ENCODE measurements around the gene NXPH1.

The NXPH1 gene

DNA sequence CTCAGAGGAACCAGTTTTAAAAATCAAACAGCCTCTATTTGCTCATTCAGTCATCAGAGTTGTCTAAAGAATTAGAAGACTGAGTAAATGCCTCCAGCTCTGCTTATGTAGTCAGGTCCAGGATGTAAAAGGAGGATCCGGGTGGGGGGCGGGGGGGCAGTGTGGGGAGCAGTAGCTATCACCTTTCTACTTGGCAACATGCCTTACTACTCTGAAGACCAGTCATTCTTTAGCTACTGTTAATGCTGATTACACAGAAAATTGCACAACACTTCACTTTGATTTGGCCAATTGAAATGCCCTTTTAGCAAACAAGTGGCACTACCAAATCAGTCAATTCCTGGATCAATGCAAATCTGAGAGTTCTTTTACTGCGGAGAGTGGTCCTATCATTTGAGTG is 164.2 kb downstream of the NXPH1 start:
- DNase-seq (ENCODE audit: low spot score) = no peak

DNA sequence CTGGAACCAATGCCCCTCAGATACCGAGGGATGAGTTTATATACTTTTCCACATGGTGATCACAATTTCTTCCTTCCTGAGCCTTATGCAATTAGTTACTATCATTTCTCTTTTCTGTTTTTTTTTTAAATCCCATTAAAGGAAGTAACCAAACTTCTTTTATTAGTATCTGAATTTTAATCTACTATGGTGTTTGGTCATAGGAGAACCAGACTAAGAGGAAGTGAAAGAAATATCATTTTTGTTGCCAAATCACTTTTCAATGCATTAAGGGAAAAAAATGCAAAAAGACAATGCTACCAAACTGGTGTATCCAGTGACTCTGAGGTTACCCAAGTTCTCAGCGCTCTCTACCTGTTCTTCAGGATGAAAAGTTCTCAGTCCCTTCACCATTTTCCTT is 167.7 kb downstream of the NXPH1 start:
- no peak for DNase-seq (ENCODE audit: low spot score)

DNA sequence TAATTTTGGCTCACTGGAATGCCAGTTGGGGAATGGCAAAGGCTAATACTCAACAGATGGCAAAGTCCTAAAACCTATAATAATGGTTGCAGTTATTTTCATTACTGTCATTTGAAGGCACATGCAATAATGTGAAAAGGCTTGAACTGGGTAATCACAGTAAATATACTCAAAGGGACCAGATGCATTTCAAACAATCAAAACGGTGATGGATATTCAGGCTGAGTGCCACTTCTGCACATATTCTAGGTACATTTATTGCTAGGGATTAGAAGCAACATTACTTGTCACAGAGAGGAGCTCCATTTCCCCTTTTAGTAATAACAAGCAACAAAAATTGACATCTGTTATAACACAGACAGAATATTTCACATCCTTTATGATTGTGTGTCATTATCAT is 171.8 kb downstream of the NXPH1 start:
- no peak for DNase-seq (ENCODE audit: low spot score)

DNA sequence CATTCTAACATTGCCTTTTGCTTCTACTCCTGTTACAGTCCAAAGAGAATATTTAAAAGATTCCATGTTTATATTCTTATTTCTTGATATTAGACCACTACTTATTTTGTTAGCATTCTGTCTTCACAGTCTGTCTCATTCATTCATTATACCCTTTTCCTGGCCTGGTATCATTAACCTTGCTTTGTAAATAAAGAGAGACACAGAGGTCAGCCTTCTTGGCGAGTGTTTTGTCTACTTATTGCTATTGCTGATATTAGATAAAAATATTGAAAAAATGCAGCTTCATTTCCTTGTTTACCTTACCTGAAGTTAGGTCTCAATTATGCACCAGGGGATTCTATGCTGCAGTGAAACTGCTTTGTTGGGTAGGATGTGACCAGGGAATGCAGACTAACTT is 179.2 kb downstream of the NXPH1 start:
- DNase-seq (ENCODE audit: low spot score) = no peak

DNA sequence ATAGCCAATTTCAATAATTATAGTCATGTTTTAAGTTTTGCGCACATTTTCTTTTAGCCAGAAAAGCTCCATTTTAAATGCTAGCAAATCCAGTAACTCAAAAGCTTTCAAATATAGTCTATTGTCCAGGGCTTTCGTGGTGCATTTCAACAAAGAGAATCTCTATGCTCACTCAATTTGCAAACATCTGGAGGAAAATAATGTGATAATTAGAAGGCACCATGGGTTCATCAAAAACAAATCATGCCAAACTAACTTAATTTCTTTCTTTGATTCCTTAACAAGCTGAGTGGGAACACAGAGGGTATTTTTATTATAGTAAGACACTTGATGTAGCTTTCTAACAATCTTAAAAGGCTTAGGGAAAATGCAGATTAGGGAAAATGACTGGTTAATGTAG is 179.8 kb downstream of the NXPH1 start:
- no peak for DNase-seq (ENCODE audit: low spot score)

DNA sequence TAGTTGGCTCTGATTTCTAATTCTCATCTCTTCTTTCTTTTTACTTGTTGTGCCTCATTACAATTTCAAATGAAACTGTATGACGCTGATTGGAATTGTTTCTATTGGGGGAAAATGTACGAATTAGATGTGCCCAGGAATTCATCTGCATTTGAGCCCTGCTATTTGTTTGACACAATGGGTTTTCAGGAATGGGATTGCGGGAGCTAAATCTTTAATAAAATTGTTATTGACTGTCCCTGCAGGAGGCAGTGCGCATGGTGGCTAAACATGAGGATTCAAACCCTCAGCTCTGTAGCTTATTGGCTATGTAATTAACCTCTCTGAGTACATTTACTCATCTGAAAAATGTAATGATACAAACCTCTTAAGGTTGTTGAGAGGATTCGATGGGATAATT is 181.6 kb downstream of the NXPH1 start:
- DNase-seq (ENCODE audit: low spot score) = no peak

DNA sequence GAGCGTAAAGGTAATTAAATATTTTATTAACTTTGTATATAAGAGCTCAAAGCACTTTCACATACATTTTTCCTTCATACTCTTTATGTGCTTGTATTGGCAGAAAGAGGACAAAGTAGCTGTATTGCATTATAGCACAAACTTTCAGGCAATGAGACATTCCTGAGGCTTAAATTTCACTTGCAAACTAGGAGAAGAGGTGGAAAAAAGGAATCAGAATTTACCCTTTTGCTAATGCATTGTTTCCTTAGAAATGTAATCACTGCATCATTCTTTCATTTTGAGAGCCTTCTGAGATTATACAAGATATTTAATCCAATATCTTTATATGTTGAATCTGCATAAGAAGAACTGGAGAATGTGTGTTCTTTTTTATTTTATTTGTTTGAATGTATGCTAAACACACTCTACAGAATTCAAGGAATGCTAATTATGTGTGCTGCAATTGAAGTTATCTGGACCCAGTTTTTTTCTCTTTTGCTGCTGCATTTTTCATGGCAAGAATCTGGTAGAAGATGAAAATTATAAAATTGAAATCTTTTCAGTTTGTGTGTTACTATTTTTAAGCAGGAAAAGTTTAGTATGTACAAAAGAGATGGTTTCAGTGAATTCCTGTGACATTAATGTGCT is 185.1 kb downstream of the NXPH1 start:
- DNase-seq (ENCODE audit: low spot score) = no peak

DNA sequence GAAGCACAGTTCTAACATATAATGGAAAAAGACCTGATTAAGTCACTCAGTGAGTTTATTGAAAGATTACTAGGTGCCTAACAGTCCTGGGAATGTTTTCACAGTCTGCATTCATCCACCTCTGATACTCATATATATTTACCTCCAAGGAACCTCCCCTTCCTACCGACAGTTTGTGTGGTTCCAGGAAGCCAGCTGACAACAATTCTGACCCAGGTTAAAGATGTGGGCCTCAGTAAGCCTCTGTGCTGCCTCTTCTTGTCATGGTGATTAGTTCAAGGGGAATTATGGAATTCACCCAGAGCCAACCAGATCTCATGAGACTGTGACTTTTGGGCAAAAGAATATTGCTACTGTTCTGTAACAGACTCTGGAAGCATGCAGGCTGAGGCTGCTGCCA is 186.8 kb downstream of the NXPH1 start:
- DNase-seq (ENCODE audit: low spot score) = no peak

DNA sequence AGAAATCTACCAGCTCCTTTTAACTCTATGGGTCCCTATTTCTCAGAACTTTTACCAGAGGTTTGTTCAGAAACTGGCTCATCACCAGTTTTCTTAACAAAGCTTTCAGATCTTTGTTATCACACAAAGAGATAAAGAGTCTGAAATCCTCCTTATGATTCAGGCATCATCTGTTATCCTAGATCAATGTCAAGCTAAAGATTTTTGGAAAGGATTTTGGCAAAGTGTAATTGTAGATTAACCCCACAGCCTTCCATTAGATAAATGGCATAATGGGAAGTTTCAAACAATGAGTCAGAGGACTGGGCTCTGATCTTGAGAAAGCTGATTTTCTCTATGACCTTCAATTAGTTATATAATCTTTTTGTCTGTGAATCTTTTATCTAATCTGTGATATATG is 192.2 kb downstream of the NXPH1 start:
- no peak for DNase-seq (ENCODE audit: low spot score)

DNA sequence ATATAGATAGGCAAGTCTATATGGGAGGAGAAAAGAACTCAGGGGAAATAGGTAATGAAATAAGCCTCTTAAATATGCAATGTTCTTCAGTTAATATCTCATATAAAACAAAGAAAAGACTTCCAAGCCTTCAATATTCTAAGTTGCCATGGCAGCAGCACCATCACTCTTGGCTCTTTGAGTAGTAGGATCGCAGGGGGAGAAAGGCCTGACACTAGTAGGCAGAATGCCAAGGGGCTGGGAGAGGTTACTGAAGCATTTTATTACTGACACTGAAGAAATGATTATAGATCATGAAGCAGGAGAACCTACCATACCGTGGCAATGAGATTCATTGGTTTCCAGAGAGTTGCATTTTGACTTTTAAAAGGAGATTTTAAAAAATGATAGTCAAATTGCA is 193.9 kb downstream of the NXPH1 start:
- no peak for DNase-seq (ENCODE audit: low spot score)

DNA sequence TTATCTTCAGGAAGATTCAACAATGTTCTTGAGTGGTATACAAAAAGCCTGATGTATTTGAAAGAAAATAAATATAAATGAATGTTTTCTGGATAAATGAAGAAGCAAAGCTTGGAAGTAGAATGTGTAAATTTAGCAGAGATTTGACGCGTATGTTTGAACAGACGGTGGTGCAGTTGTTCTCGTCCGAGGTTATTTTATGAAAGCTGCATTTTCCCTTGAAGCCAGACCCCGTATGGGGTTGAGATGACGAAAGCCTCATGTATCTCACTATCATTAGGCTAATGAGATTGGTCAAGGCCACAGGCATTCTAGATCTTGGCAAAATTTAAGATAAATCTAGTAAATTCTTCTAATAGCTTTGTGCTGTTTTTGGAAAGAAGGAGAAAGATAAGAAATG is 195.2 kb downstream of the NXPH1 start:
- DNase-seq (ENCODE audit: low spot score) = no peak

DNA sequence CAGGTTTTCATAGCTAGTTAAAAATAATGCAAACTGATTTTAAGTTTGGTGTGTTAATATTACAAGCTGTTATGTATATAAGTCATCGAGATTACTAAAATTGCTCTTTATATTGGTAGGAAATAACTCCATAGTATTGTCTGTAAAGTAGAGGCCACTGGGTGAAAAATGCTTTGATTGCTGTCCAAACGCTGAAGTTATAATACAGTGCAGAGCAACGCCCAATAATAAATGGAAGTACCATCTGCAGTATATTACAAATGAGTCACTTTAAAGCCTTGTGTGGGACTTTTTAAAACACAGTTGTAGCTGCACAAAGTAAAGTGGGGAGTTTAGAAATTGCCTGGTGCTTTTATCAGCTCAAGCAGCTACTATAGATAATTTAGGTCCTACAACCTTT is 196.1 kb downstream of the NXPH1 start:
- DNase-seq (ENCODE audit: low spot score) = no peak

DNA sequence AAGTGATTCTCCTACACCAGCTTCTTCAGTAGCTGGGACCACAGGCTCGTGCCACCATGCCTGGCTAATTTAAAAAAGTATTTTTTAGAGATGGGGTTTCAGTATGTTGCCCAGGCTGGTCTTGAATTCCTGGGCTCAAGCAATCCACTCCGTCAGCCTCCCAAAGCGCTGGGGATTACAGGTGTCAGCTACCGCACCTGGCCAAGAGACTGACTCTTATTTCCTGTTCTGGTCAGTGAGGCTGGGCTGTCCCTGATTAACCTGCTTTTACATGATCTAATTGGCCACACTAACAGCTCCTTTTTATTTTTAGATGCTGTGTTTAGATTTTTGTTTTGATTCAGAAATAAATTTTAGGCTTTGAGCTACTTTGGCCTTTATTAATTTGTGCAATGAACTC is 203.9 kb downstream of the NXPH1 start:
- no peak for DNase-seq (ENCODE audit: low spot score)

DNA sequence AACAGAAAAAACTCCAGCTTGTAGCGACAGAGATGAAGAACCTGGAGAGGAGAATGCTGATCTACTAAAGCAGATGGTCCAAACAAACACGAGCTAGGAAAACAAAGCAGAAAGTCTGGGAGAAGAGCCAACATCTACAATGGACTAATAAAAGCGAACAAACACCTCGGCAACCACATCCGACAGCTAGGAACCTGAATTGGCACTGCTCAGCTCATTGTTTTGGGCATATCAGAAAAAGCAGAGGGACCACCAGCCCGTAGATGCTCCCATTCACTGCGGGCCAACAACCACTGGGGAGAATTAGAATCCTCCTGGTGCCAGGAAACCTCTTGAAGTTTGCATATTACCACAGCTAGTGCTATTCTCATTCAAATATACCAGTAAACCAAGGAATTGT is 204.7 kb downstream of the NXPH1 start:
- DNase-seq (ENCODE audit: low spot score) = no peak

DNA sequence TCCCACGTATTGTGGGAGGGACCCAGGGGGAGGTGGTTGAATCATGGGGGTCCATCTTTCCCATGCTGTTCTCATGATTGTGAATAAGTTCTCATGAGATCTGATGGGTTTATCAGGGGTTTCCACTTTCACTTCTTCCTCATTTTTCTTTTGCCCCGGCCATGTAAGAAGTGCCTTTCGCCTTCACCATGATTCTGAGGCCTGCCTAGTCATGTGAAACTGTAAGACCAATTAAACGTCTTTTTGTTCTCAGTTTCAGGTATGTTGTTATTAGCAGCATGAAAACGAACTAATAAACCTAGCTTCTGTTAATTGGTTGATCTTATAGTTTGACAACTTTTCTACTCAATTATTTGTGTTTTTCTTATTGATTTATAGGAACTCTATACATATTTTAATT is 206.3 kb downstream of the NXPH1 start:
- no peak for DNase-seq (ENCODE audit: low spot score)

DNA sequence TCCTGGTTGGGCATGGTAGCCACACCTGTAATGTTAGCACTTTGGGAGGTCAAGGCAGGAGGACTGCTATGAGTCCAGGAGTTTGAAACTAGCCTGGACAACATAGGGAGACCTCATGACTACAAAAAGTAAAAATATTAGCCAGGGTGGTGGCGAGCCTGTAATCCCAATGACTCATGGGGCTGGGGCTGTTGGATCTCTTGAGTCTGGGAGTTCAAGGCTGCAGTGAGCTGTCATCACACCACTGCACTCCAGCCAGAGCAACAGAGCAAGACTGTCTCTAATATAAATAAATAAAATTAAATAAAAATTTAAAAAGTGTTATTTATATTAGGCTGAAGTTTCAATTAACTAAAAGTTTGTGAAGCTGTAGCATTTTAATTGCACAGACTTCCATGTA is 207.3 kb downstream of the NXPH1 start:
- no peak for DNase-seq (ENCODE audit: low spot score)

DNA sequence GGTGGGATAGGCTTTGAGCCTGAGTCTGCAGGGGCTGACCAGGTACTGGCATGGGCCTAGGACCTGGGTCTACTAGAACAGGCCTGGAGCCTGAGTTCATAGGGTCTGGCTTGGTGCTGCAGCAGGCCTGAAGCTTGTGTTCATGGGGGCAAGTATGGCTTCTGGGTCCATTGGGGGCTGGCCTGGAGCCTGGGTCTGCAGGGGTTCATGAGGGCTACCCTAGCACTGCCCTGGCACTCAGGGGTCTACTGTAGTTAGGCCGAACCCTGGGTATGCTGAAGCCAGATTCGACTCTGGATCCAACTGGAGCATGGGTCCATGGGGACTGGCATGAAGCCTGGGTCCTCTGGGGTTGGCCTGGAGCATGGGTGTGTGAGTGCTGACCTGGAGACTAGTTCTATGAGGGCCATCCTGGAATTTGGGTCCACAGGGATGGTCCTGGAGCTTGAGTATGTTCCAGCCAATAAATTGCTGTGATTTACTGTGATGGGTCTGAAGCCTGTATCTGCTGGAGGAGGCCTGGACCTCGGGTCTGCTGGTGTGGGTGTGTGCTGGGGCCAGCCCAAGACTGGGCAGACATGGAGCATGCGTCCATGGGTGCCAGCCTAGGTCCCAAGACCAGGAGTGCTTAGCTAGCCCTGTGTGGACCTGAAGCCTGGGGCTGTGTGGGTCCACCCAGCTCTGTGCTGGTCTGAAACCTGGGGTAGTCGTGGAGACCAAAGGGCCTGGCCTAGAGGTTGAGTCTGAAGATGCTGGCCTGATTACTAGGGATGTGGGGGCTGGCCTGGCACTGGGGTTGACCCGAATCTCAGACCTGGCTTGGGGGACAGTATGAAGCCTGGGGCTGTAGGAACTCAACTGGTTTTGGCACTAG is 235.5 kb downstream of the NXPH1 start:
- DNase-seq (ENCODE audit: low spot score) = no peak

DNA sequence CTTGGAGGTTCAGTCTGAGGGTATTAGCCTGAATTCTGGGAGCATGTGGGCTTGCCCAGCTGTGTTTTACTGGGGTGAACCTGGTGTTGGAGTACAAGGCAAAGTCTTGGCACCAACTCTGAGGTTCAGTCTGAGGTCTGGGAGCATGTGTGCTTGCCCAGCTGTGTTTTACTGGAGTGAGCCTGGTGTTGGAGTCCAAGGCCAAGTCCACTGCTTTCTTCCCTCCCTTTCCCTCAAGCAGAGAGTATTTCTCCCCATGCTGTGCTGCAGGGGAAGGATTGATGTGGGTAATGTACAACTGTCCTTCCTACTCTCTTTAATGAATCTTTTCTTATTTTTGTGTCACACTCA is 236.1 kb downstream of the NXPH1 start:
- no peak for DNase-seq (ENCODE audit: low spot score)

DNA sequence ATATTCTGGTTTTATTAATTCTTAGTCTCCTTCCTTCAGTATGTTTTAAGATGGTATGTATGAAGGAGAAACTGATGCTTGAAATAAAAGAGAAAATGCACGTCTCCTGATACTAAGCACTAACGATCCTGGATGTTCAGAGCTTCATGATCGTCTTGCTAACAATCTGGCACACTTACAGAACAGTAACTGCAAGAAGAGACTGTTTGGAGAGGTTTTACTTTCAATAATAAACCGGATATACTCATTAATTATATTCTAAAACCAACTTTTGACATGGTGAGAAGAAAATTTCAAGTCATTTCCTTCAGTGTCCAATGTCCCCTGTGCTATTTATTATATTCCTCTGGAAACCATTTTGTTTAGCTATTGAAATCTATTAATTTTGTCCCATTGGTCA is 251.0 kb downstream of the NXPH1 start:
- DNase-seq (ENCODE audit: low spot score) = no peak

DNA sequence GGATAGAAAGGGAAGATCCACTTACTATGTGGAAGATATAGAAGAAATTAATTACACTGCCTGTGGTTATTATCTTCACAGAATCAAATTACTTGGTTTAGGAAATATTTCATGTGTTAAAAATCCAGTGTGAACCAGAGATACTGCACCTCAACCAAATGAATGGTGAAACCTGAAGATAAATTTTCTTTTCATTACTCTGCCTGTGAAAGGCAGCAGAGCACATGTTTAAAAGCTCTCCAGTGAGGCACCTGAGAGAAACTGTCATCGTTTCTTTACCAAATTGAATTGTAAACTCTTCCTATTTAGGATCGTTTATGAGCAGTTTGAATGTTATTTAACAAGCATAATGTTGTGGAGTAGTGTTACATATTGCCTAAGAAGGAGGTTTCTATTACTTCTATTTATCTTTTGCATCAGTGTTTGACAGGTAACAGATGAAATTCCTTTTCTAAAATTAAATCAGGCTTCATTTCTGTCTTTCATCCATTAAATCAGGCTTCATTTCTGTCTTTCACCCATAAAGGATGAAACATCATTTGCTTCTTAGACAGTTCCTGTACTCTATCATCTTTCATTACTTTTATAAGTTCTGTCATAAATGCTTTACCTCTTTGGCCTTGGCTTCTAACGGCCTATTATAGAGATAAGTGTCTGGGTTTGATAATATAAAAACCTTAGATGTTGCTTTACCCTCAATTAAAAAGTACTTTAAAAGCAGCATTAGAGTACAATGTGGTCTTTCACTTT is 266.6 kb downstream of the NXPH1 start:
- no peak for DNase-seq (ENCODE audit: low spot score)

DNA sequence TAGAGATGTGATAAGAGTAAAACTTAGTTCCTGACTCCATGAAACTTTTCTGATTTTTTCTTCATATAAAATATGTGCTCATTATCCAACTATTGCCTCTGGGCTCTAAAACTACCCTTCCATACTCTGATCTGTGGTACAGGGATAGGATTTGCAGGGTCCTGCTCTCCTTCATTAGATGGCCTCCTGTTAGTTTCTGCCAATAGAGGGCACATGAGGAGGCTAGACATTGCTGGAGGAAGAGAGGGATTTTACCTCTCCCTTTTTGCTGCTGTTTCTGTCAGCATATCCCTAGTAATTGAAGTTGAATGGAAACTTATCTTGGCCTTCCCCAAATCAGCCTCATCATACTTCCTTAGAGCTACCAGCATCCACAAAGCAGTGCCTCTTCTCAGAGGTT is 269.4 kb downstream of the NXPH1 start:
- no peak for DNase-seq (ENCODE audit: low spot score)

DNA sequence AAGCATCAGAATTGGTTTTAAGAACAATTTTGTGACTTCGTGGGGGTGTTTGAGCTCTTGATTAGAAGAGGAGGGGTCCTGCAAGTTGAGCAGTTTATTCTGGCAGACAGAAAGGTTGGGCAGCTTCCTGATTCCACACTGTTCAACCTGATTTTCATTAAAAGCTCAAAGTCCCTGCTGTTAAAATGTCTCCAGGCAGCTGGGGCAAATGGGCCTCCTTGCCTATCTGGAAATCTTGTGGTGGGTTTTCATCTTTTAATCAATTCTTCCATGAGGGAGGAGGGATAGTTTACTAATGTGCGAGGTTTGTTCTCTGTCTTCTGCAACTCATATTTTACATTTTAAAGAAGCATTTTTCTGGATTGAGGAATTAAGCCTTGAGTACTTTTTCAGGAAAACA is 276.7 kb downstream of the NXPH1 start:
- DNase-seq (ENCODE audit: low spot score) = no peak

DNA sequence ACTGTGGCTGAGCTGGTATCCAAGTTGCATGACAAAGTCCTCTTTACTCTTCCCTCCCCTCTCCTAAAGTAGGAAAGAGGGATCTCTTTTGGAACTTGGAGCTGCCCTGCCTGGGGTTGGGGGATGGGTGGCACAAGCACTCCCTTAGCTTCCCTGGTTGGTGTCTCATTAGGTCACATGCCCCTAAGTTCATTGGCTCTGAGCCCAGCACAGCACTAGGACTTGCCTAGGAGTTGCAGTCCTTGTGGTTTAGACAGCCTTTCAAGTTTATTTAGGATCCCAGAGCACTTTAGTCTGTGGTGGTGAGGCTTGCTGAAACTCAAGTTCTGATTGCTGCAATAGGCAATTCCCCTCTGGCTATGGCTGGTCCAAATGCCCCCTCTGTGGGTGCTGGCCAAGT is 281.4 kb downstream of the NXPH1 start:
- no peak for DNase-seq (ENCODE audit: low spot score)

All from CD4-positive, alpha-beta T cell treated with Interleukin-15 for 4 hours (primary cell).